ENCODE results near the gene PTGFR. TPM values are rescaled to one million over a fixed set of nuclear protein-coding genes. Genes with fewer than 3 reads are reported as not detected.

The PTGFR gene
- total RNA-seq, 1 experiment from 2014 or later = not detected

- intact Hi-C loops (cut with micrococcal nuclease) = no loop called here
- no peaks in the 10 kb centered on the region for H3K79me2 ChIP-seq (ENCODE audit: insufficient read depth, low read length)
- no peak for TF ChIP-seq EZH2phosphoT487 (IDR thresholded peaks at IDR 0.05; ENCODE audit: borderline replicate concordance)
- no peak for TF ChIP-seq JUND (IDR thresholded peaks at IDR 0.05)
- no peak for TF ChIP-seq TCF7L2 (IDR thresholded peaks at IDR 0.05; ENCODE audit: borderline replicate concordance, extremely low read depth, insufficient read depth, insufficient read length)
- TF ChIP-seq POLR2AphosphoS5 (IDR thresholded peaks at IDR 0.05; ENCODE audit: low read depth, low read length) = no peak
- no peak for TF ChIP-seq ZNF274 (IDR thresholded peaks at IDR 0.05; ENCODE audit: low read depth, low read length)
- TF ChIP-seq YY1 (IDR thresholded peaks at IDR 0.05; ENCODE audit: extremely low read depth, insufficient replicate concordance, low read depth, low read length) = no peak
- H3K27ac ChIP-seq (ENCODE audit: low read depth, low read length) = no peak overlapping the region
- H3K4me3 ChIP-seq (replicated peaks in 1 of 2; ENCODE audit: low read depth in 1 of 2, low read length in 2 of 2) = no peak overlapping the region
- no peaks in the 10 kb centered on the region for H3K4me1 ChIP-seq (ENCODE audit: control insufficient read depth in 1 of 2, insufficient read depth in 2 of 2, low read length in 2 of 2)
- H3K36me3 ChIP-seq (ENCODE audit: control insufficient read depth in 1 of 2, insufficient read depth in 2 of 2, low read length in 2 of 2) = no peaks in the 10 kb centered on the region
- no peak overlapping the region for H3K9ac ChIP-seq (ENCODE audit: low read length)
- ChIA-PET RAD21 (ENCODE audit: low non-redundant PET in 1 of 2, low total read pairs in 2 of 2, uncharacterized antibody in 2 of 2, unreplicated experiment in 2 of 2) (no interaction called here), POLR2A (no interaction called here), CTCF (no interaction called here)
- no peaks in the 10 kb centered on the region for H4K20me1 ChIP-seq (ENCODE audit: insufficient read depth)
- DNase-seq (ENCODE audit: low read depth, low spot score) (no peak), ATAC-seq (no peak)
- no peak overlapping the region for H3K4me2 ChIP-seq (ENCODE audit: low read length)
- no peaks in the 10 kb centered on the region for H3K9me3 ChIP-seq (ENCODE audit: control insufficient read depth in 1 of 2, insufficient read depth in 1 of 2, low read depth in 1 of 2, low read length in 2 of 2)
- no peaks in the 10 kb centered on the region for H3K9me2 ChIP-seq (ENCODE audit: insufficient read depth)
- H2AFZ ChIP-seq (ENCODE audit: low read depth, low read length, poor library complexity, severe bottlenecking) = no peak overlapping the region
- BruUV-seq (replicated peaks) = no TSS peak
- no peaks in the 10 kb centered on the region for H3K27me3 ChIP-seq (ENCODE audit: insufficient read depth, low read length)
Observed at GRCh38 chr1:78468521-78468920, 22.3 kb upstream of the PTGFR start.

GRCh38 chr1:78469576-78469975 lies 21.2 kb upstream of the PTGFR start:
- DNase-seq (ENCODE audit: low read depth, low spot score) = no peak
- POLR2A ChIA-PET = no interaction called here
- no peaks in the 10 kb centered on the region for H3K79me2 ChIP-seq (ENCODE audit: insufficient read depth, low read length)
- no peaks in the 10 kb centered on the region for H3K9me3 ChIP-seq (ENCODE audit: control insufficient read depth in 1 of 2, insufficient read depth in 1 of 2, low read depth in 1 of 2, low read length in 2 of 2)
- no peak overlapping the region for H3K4me3 ChIP-seq (replicated peaks in 1 of 2; ENCODE audit: low read depth in 1 of 2, low read length in 2 of 2)
- H3K4me2 ChIP-seq (ENCODE audit: low read length) = no peak overlapping the region
- CTCF ChIA-PET = no interaction called here
- no peaks in the 10 kb centered on the region for H3K27me3 ChIP-seq (ENCODE audit: insufficient read depth, low read length)
- no TSS peak for BruUV-seq (replicated peaks)
- intact Hi-C loops (cut with micrococcal nuclease) = no loop called here
- H3K4me1 ChIP-seq (ENCODE audit: control insufficient read depth in 1 of 2, insufficient read depth in 2 of 2, low read length in 2 of 2) = no peaks in the 10 kb centered on the region
- H3K36me3 ChIP-seq (ENCODE audit: control insufficient read depth in 1 of 2, insufficient read depth in 2 of 2, low read length in 2 of 2) = no peaks in the 10 kb centered on the region
- no peak overlapping the region for H3K9ac ChIP-seq (ENCODE audit: low read length)
- H3K27ac ChIP-seq (ENCODE audit: low read depth, low read length) = no peak overlapping the region
- no peaks in the 10 kb centered on the region for H4K20me1 ChIP-seq (ENCODE audit: insufficient read depth)
- no peak for ATAC-seq
- H2AFZ ChIP-seq (ENCODE audit: low read depth, low read length, poor library complexity, severe bottlenecking) = no peak overlapping the region
- TF ChIP-seq RAD21 (IDR thresholded peaks at IDR 0.05; ENCODE audit: low read depth) (no peak), CEBPB (IDR thresholded peaks at IDR 0.05; ENCODE audit: low read depth) (no peak), ATF3 (IDR thresholded peaks at IDR 0.05) (no peak), YY1 (IDR thresholded peaks at IDR 0.05; ENCODE audit: extremely low read depth, insufficient replicate concordance, low read depth, low read length) (no peak), SP1 (IDR thresholded peaks at IDR 0.05; ENCODE audit: low read depth) (no peak), POLR2AphosphoS5 (IDR thresholded peaks at IDR 0.05; ENCODE audit: low read depth, low read length) (no peak), CBX3 (IDR thresholded peaks at IDR 0.05; ENCODE audit: low read depth) (no peak), EZH2phosphoT487 (IDR thresholded peaks at IDR 0.05; ENCODE audit: borderline replicate concordance) (no peak), SIN3A (IDR thresholded peaks at IDR 0.05; ENCODE audit: low read depth) (no peak), POLR2A (IDR thresholded peaks at IDR 0.05; ENCODE audit: borderline replicate concordance, extremely low read depth, insufficient read depth, insufficient read length) (no peak), MAX (IDR thresholded peaks at IDR 0.05) (no peak), ZNF274 (IDR thresholded peaks at IDR 0.05; ENCODE audit: low read depth, low read length) (no peak), ELF1 (IDR thresholded peaks at IDR 0.05; ENCODE audit: borderline replicate concordance, low read depth) (no peak)
- RAD21 ChIA-PET (ENCODE audit: low non-redundant PET in 1 of 2, low total read pairs in 2 of 2, uncharacterized antibody in 2 of 2, unreplicated experiment in 2 of 2) = no interaction called here
- no peaks in the 10 kb centered on the region for H3K9me2 ChIP-seq (ENCODE audit: insufficient read depth)
